Muscle layer of duodenum (tissue), 2 donors: Measurements from ENCODE around the gene E2F7.

Experiments used
- H3K27ac ChIP-seq: one replicate; pipeline ENCODE4 v1.7.0; 2013; ENCODE audit warnings: mild to moderate bottlenecking, low read length
- H3K27me3 ChIP-seq: one replicate; pipeline ENCODE4 v1.7.0; 2013; ENCODE audit warnings: low read depth, mild to moderate bottlenecking, control low read depth, low read length
- H3K36me3 ChIP-seq, 2 donors: one replicate each; pipeline ENCODE4 v1.7.0; 2013; ENCODE audit warnings: low read length in 2 of 2, control low read depth in 1 of 2, mild to moderate bottlenecking in 1 of 2; ENCODE audit not compliant: insufficient read depth in 2 of 2, control insufficient read depth in 1 of 2
- H3K4me1 ChIP-seq, 2 donors: one replicate each; pipeline ENCODE4 v1.7.0; 2013; ENCODE audit warnings: low read length in 2 of 2, mild to moderate bottlenecking in 2 of 2, control low read depth in 1 of 2, moderate library complexity in 1 of 2; ENCODE audit not compliant: insufficient read depth in 2 of 2, control insufficient read depth in 1 of 2
- H3K4me3 ChIP-seq, 2 donors: one replicate each; pipeline ENCODE4 v1.7.0; 2013; ENCODE audit warnings: low read length in 2 of 2, low read depth in 1 of 2, mild to moderate bottlenecking in 1 of 2
- H3K9me3 ChIP-seq, 2 donors: one replicate each; pipeline ENCODE4 v1.7.0; 2013; ENCODE audit warnings: low read length in 2 of 2, control low read depth in 1 of 2, mild to moderate bottlenecking in 1 of 2; ENCODE audit not compliant: control insufficient read depth in 1 of 2
- donor health status: healthy.

The E2F7 gene

DNA sequence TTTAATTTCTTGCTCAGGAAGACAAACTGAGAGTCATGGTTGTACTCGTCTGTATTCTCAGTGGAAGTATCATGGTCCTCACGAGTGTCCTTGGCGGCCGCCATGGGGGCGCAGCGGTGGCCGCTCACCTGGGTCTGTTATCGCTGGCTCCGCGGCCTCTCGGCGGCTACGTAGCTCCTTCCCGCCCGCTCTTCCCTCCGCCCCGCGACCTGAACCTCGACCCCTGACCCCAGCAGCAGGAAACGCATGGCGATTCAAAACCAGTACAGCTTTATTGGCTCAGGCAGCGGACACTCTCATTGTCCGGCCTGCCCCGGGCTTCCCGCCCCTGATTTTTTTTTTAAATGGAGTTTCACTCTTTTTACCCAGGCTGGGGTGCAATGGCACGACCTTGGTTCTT, 80.8 kb downstream of the E2F7 start:
- H3K27me3 ChIP-seq, result no peaks in the 10 kb centered on the region
- H3K36me3 ChIP-seq, result no peaks in the 10 kb centered on the region
- no peak overlapping the region for H3K27ac ChIP-seq
- H3K9me3 ChIP-seq, result peaks cover 3 to 16% of the 10 kb centered on the region in 2 donors
- no peaks in the 10 kb centered on the region for H3K4me1 ChIP-seq
- no peak overlapping the region for H3K4me3 ChIP-seq

DNA sequence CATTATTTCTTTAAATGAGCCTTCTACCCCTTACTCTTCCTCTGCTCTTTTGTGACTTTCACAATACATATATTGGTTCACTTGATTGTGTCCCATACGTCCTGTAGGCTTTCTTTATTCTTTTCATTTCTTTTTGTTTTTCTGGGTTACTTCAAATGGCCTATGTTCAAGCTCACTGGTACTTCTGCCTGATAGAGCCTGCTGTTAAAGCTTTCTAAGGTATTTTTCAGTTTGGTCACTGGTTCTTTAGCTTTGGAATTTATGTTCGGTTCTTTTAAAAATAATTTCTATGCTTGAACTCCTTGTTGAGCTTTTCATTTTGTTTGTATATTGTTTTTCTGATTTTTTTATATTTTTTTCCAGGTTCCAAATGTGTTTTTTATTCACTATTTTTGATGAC, 81.9 kb downstream of the E2F7 start:
- H3K27me3 ChIP-seq, result no peaks in the 10 kb centered on the region
- H3K27ac ChIP-seq, result no peak overlapping the region
- peaks cover 3 to 16% of the 10 kb centered on the region in 2 donors for H3K9me3 ChIP-seq
- no peaks in the 10 kb centered on the region for H3K36me3 ChIP-seq
- no peak overlapping the region for H3K4me3 ChIP-seq
- H3K4me1 ChIP-seq, result no peaks in the 10 kb centered on the region

DNA sequence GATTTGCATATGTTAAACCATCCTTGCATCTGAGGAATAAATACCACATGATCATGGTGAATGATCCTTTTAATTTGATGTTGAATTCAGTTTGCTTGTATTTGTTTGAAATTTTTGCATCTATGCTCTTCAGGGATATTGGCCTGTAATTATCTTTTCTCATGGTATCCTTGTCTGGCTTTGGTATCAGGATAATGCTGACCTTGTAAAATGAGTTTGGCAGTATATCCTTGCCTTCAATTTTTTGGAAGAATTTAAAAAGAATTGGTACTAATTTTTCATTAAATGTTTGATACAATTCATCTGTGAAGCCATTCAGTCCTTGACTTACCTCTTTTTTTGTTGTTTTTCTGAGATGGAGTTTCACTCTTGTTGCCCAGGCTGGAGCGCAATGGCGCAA, 85.2 kb downstream of the E2F7 start:
- Histone ChIP-seq H3K36me3 (no peaks in the 10 kb centered on the region), H3K4me3 (no peak overlapping the region), H3K27ac (no peak overlapping the region)

DNA sequence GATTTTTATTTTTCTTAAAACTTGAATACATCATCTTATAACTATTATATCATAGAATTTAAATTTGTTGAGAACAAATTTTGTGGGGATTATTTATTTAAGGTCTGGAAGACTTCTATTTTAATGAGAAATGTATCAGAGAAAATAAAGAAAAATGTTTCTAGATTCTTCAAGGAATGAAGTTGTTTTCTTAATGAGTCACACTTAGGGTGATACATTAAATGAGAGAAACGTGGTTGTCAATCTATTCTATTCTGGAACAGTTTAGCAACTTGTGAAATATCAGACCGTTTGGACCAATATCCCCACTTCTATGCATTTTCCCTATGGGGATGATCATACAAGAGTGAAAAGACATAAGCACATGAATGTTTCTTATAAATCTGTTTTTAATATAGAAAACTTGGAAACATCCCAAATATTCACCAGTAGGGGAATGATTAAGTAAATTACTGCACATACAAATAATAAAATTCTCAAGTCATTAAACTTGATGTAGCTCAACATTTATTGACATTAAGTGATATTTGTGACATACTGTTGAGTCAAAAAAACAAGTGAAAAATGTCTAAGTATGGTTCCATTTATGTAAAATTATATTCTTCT, 88.5 kb downstream of the E2F7 start:
- H3K4me3 ChIP-seq, result no peak overlapping the region
- H3K36me3 ChIP-seq, result no peaks in the 10 kb centered on the region
- no peaks in the 10 kb centered on the region for H3K4me1 ChIP-seq
- peaks cover 0 to 3% of the 10 kb centered on the region in 2 donors for H3K9me3 ChIP-seq
- no peaks in the 10 kb centered on the region for H3K27me3 ChIP-seq
- H3K27ac ChIP-seq, result no peak overlapping the region

More for the DNA sequence above, 85.2 kb downstream of the E2F7 start:
- Histone ChIP-seq H3K9me3 (peaks cover 3 to 14% of the 10 kb centered on the region in 2 donors), H3K27me3 (no peaks in the 10 kb centered on the region), H3K4me1 (no peaks in the 10 kb centered on the region)
